ENCODE data around the gene POLE2.
"Not testable (repeated sequence)": the region's sequence is repeated elsewhere in the genome, so short reads cannot be mapped to it uniquely, and the experiment has no call there.

GRCh38 chr14:49619273-49619672, 68.7 kb downstream of the POLE2 start:
- TF ChIP-seq EZH2phosphoT487 (IDR thresholded peaks at IDR 0.05; ENCODE audit: low read depth); CTCF (IDR thresholded peaks at IDR 0.05; ENCODE audit: low read depth, low read length): not testable (repeated sequence)

Measured in OCI-LY3 (cell line).